Upper lobe of left lung (tissue), 6 donors: Measurements from ENCODE around the gene TRIP6. TPM values are rescaled to one million over a fixed set of nuclear protein-coding genes. Genes with fewer than 3 reads are reported as not detected.
A peak's percentile ranks its signal among the peaks of the same experiment; 100 is the strongest.

Experiments
- ATAC-seq, 2 donors: fragments of 200-7000 bp; cut with Tn5 transposase; one replicate each; pipeline ENCODE4 v1.9.1; 2022; ENCODE audit warnings: mild to moderate bottlenecking in 2 of 2, moderate library complexity in 2 of 2; ENCODE audit not compliant: low FRiP score in 2 of 2
- DNase-seq, 2 donors: peaks; one replicate each; pipeline ENCODE4 v3.0.0-alpha.2; 2019 to 2020
- H3K27ac ChIP-seq, 4 donors: fragments of 200-600 bp; sonication (generic); one replicate each; pipeline ENCODE4 v1.5.1; 2016 to 2019
- H3K27me3 ChIP-seq, 4 donors: fragments of 200-600 bp; sonication (generic); one replicate each; pipeline ENCODE4 v1.5.1; 2017 to 2019
- H3K36me3 ChIP-seq, 4 donors: fragments of 200-600 bp; sonication (generic); one replicate each; pipeline ENCODE4 v1.5.1; 2016 to 2019
- H3K4me1 ChIP-seq, 4 donors: fragments of 200-600 bp; sonication (generic); one replicate each; pipeline ENCODE4 v1.5.1; 2018 to 2019
- H3K4me3 ChIP-seq, 4 donors: fragments of 200-600 bp; sonication (generic); one replicate each; pipeline ENCODE4 v1.5.1; 2017 to 2019; ENCODE audit warnings: mild to moderate bottlenecking in 2 of 4, moderate library complexity in 1 of 4
- H3K9me3 ChIP-seq, 4 donors: fragments of 200-600 bp; sonication (generic); one replicate each; pipeline ENCODE4 v1.5.1; 2018 to 2019
- CTCF ChIP-seq, 6 experiments: fragments of 450-650 bp in 4 of 6; fragments of 200-600 bp in 2 of 6; sonication (generic) in 2 of 6; IDR thresholded peaks; one replicate each; pipeline ENCODE4 v1.5.1; 2016 to 2019; ENCODE audit warnings: antibody characterized with exemption in 6 of 6
- EP300 ChIP-seq, 4 donors: sonication (generic); formaldehyde crosslinking; IDR thresholded peaks; one replicate each; pipeline ENCODE4 v1.5.1; 2017; ENCODE audit warnings: antibody characterized with exemption in 4 of 4, control low read depth in 2 of 4
- POLR2A ChIP-seq, 4 donors: fragments of 450-650 bp; IDR thresholded peaks; one replicate each; pipeline ENCODE4 v1.5.1; 2016 to 2017; ENCODE audit warnings: antibody characterized with exemption in 4 of 4, mild to moderate bottlenecking in 2 of 4
- POLR2AphosphoS5 ChIP-seq, 2 donors: sonication (generic); formaldehyde crosslinking; IDR thresholded peaks; one replicate each; pipeline ENCODE4 v1.5.1; 2017; ENCODE audit warnings: antibody characterized with exemption in 2 of 2
- WGBS, 2 donors: methylation state at CpG; one replicate each; pipeline ENCODE4 v1.1.5; 2017 to 2018; 5-methylcytosine and 5-hydroxymethylcytosine counted together
- total RNA-seq, 6 donors: library from RNA; depleted of rRNA in 4 of 6; stranded (reverse); fragments of >200 nt in 4 of 6; gene quantifications; one replicate each; pipeline versions ENCODE4 v1.1.0 to v1.2.1, GENCODE V29; 2016 to 2021
- donor health status: DM: no; HTN: no; CAD: no; lungs with moderate emphysema.
- donor health status: DM: no; HTN: yes; CAD: no; lungs with severe emphysema.

TRIP6 gene
- total RNA-seq, 6 donors from 2014 or later = 17.8 to 74.3 (median 67.3) TPM

- WGBS, 2 donors = no CpG with 5 or more reads among the region's 32 CpGs
- Histone ChIP-seq H3K27me3 (peaks cover 0 to 32% (median 22%) of the 10 kb centered on the region in 4 donors), H3K9me3 (no peaks in the 10 kb centered on the region), H3K4me1 (peaks cover 29 to 37% (median 35%) of the 10 kb centered on the region in 4 donors), H3K27ac (peak within 1 kb of the TSS in 1 of 4 donors; percentile 11), H3K36me3 (no peaks in the 10 kb centered on the region), H3K4me3 (peak within 1 kb of the TSS; percentile 35 to 53 (median 43))
- ATAC-seq = peak in 1 of 2 donors; percentile 8
- peak in 1 of 2 donors; percentile 88 for DNase-seq
- TF ChIP-seq POLR2A (IDR thresholded peaks at IDR 0.05) (no peak), CTCF (IDR thresholded peaks at IDR 0.05) (no peak), POLR2AphosphoS5 (IDR thresholded peaks at IDR 0.05) (no peak), EP300 (IDR thresholded peaks at IDR 0.05) (no peak)
Measured at GRCh38 chr7:100895701-100895955, 28.4 kb downstream of the TRIP6 start, which contains the start of gene ACHE. TSS of gene ACHE (minus strand) at chr7:100895888. CDS start at chr7:100894232, 1,656 bp downstream.

GRCh38 chr7:100895956-100896731 is 29.0 kb downstream of the TRIP6 start:
- DNase-seq (peak in 1 of 2 donors; percentile 82), ATAC-seq (peak in 1 of 2 donors; percentile 4)
- TF ChIP-seq EP300 (IDR thresholded peaks at IDR 0.05) (no peak), POLR2A (IDR thresholded peaks at IDR 0.05) (no peak)
- Histone ChIP-seq H3K4me3 (peak overlapping the region in 3 of 4 donors; percentile 35 to 53 (median 50)), H3K36me3 (no peaks in the 10 kb centered on the region), H3K27ac (no peak overlapping the region), H3K4me1 (peaks cover 24 to 32% (median 30%) of the 10 kb centered on the region in 4 donors), H3K9me3 (no peaks in the 10 kb centered on the region), H3K27me3 (peaks cover 0 to 31% (median 20%) of the 10 kb centered on the region in 4 donors)
- WGBS, 2 donors = 8 to 11% methylated on average over 29 to 38 of the region's 54 CpGs

GRCh38 chr7:100896732-100897608 is 29.8 kb downstream of the TRIP6 start:
- TF ChIP-seq CTCF (IDR thresholded peaks at IDR 0.05) (peak; percentile 65 to 92 (median 86)), EP300 (IDR thresholded peaks at IDR 0.05) (no peak)
- H3K27me3 ChIP-seq = peaks cover 0 to 31% (median 20%) of the 10 kb centered on the region in 4 donors
- H3K9me3 ChIP-seq = no peaks in the 10 kb centered on the region
- DNase-seq (peak in 1 of 2 donors; percentile 93), ATAC-seq (peak; percentile 19 to 59)
- no peak overlapping the region for H3K27ac ChIP-seq
- peaks cover 23 to 30% (median 28%) of the 10 kb centered on the region in 4 donors for H3K4me1 ChIP-seq
- peak overlapping the region in 3 of 4 donors; percentile 35 to 53 (median 50) for H3K4me3 ChIP-seq
- 1 to 2% methylated on average over 18 to 52 of the region's 95 CpGs for WGBS, 2 donors
- no peaks in the 10 kb centered on the region for H3K36me3 ChIP-seq

GRCh38 chr7:100897772-100898454 is 30.7 kb downstream of the TRIP6 start:
- H3K4me1 ChIP-seq = peaks cover 23 to 30% (median 28%) of the 10 kb centered on the region in 4 donors
- H3K27ac ChIP-seq = no peak overlapping the region
- peaks cover 0 to 31% (median 20%) of the 10 kb centered on the region in 4 donors for H3K27me3 ChIP-seq
- ATAC-seq (no peak), DNase-seq (no peak)
- no peak overlapping the region for H3K4me3 ChIP-seq
- no peaks in the 10 kb centered on the region for H3K36me3 ChIP-seq
- H3K9me3 ChIP-seq = no peaks in the 10 kb centered on the region
- TF ChIP-seq EP300 (IDR thresholded peaks at IDR 0.05) = no peak
- WGBS, 2 donors = 66 to 71% methylated on average over 13 of the region's 13 CpGs

- H3K4me3 ChIP-seq = no peak overlapping the region
- H3K4me1 ChIP-seq = peaks cover 23 to 30% (median 27%) of the 10 kb centered on the region in 4 donors
- H3K9me3 ChIP-seq = no peaks in the 10 kb centered on the region
- DNase-seq (no peak), ATAC-seq (no peak)
- no peaks in the 10 kb centered on the region for H3K36me3 ChIP-seq
- peaks cover 0 to 29% (median 20%) of the 10 kb centered on the region in 4 donors for H3K27me3 ChIP-seq
- H3K27ac ChIP-seq = no peak overlapping the region
- no peak for TF ChIP-seq POLR2A (IDR thresholded peaks at IDR 0.05)
- WGBS, 2 donors = 88 to 91% methylated on average over 5 of the region's 5 CpGs
Measured at GRCh38 chr7:100899432-100899831, 32.2 kb downstream of the TRIP6 start.
